Left lung (tissue), 14 donors: ENCODE measurements around the gene KRTAP29-1. TPM values are rescaled to one million over a fixed set of nuclear protein-coding genes. Genes with fewer than 3 reads are reported as not detected.
"Not testable (repeated sequence)": the region's sequence is repeated elsewhere in the genome, so short reads cannot be mapped to it uniquely, and the experiment has no call there.

ENCODE experiments used
- ATAC-seq: fragments of 200-7000 bp; cut with Tn5 transposase; one replicate; pipeline ENCODE4 v1.9.1; 2020; ENCODE audit warnings: moderate library complexity
- DNase-seq, 4 donors: peaks; one replicate each; pipeline ENCODE4 v3.0.0-alpha.2; 2013 to 2020
- H3K27ac ChIP-seq, 2 donors: fragments of 200-600 bp; sonication (generic) in 1 of 2; one replicate each; pipeline versions ENCODE4 v1.5.0 to v1.8.0; 2020 to 2021
- H3K27me3 ChIP-seq, 2 donors: fragments of 200-600 bp; sonication (generic) in 1 of 2; one replicate each; pipeline versions ENCODE4 v1.5.0 to v1.8.0; 2020 to 2021
- H3K36me3 ChIP-seq, 2 donors: fragments of 200-600 bp; sonication (generic) in 1 of 2; one replicate each; pipeline versions ENCODE4 v1.5.0 to v1.8.0; 2020 to 2021
- H3K4me1 ChIP-seq, 2 donors: fragments of 200-600 bp; one replicate each; pipeline ENCODE4 v1.8.0; 2021
- H3K4me3 ChIP-seq, 2 donors: fragments of 200-600 bp; sonication (generic) in 1 of 2; one replicate each; pipeline versions ENCODE4 v1.5.0 to v1.8.0; 2020 to 2021; ENCODE audit warnings: mild to moderate bottlenecking in 1 of 2
- H3K9me3 ChIP-seq, 2 donors: fragments of 200-600 bp; sonication (generic) in 1 of 2; one replicate each; pipeline versions ENCODE4 v1.5.0 to v1.8.0; 2020 to 2021
- intact Hi-C, 2 donors: fragments of 100-400 bp; cut with DNase I; formaldehyde crosslinking; loops; one replicate each; pipeline versions ENCODE4 v1.11.2 to v1.14.2; 2022
- long read RNA-seq, 12 donors: library from polyadenylated mRNA in 2 of 12; unstranded in 2 of 12; transcript quantifications; one replicate each; pipeline ENCODE4 v2.0.0 and lab custom pipeline, GENCODE V29; 2019 to 2026
- polyA plus RNA-seq, 6 donors: library from polyadenylated mRNA; unstranded; fragments of 120-200 nt; gene quantifications; one replicate each; pipeline ENCODE4 v1.2.1, GENCODE V29; 2013; ENCODE audit not compliant: insufficient read length in 6 of 6
- total RNA-seq, 2 donors: library from RNA; stranded (reverse); fragmentation: NEBNext Ultra II Directional; extraction: Animal tissue kit (Norgen Biotek cat#: 25700); gene quantifications; one replicate each; pipeline ENCODE4 v1.2.1, GENCODE V29; 2021
- TF ChIP-seq, protein P1 (sequence below), 2 donors: fragments of 200-600 bp; sonication (generic) in 1 of 2; IDR thresholded peaks; one replicate each; pipeline versions ENCODE4 v1.5.0 to v1.8.0; 2021; ENCODE audit warnings: antibody characterized with exemption in 2 of 2
- donor health status: DM: no; HTN: yes; CAD: no.
- donor health status: DM: no; HTN: no; CAD: no.

Gene KRTAP29-1, protein sequence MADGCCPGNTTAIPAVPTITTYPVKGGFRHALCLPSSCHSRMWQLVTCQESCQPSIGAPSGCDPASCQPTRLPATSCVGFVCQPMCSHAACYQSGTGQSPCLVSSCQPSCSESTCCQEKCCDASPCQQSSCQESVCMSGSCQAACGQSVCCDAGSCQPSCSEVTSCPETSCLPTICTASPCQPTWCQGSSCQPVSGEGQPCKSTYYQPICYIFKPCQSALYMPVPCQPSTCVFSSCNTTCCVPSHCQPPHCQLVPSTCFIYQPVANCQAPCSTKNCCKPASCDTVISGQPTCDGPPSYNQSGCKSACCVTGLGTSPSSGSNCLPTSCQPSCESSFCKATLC
- total RNA-seq (not detected), polyA plus RNA-seq (not detected)
- long read RNA-seq, donor 1: 0 reads
- long read RNA-seq, donor 2: 0 reads
- long read RNA-seq, donor 3: 0 reads
- long read RNA-seq, donor 4: 0 reads
- long read RNA-seq, donor 5: 0 reads
- long read RNA-seq, donor 6: 0 reads
- long read RNA-seq, donor 7: 0 reads
- long read RNA-seq, donor 8: 0 reads
- long read RNA-seq, donor 9: 0 reads
- long read RNA-seq, donor 10: 0 reads
- long read RNA-seq, donor 11: 0 reads
- long read RNA-seq, donor 12: 0 reads

DNA sequence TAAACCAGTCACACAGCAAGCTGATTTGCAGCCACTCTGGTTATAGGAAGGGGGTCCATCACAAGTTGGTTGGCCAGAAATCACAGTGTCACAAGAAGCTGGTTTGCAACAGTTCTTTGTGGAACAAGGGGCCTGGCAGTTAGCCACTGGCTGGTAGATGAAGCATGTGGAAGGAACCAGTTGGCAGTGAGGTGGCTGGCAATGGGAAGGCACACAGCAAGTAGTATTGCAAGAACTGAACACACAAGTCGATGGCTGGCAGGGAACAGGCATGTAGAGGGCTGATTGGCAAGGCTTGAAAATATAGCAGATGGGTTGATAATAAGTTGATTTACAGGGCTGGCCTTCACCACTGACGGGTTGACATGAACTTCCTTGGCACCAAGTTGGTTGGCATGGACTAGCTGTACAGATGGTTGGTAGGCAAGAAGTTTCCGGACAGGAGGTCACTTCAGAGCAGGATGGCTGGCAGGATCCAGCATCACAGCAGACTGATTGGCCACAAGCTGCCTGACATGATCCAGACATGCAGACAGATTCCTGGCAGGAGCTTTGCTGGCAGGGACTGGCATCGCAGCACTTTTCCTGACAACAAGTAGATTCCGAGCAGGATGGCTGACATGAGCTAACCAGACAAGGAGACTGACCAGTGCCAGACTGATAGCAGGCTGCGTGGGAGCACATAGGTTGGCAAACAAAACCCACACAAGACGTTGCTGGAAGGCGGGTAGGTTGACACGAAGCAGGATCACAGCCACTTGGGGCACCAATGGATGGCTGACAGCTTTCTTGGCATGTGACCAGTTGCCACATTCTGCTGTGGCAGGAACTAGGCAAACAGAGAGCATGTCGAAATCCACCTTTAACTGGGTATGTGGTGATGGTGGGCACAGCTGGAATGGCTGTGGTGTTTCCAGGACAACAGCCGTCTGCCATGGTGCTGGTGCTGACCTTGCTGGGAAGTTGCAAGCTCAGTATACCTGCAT lies at the start of gene KRTAP29-1:
Gene KRTAP29-1 (minus strand): TSS at position 936 of the 986 bp plus-strand sequence. CDS start 0 bp downstream, at position 936.
- intact Hi-C loops: no loop called here
- TF ChIP-seq, protein P1, sequence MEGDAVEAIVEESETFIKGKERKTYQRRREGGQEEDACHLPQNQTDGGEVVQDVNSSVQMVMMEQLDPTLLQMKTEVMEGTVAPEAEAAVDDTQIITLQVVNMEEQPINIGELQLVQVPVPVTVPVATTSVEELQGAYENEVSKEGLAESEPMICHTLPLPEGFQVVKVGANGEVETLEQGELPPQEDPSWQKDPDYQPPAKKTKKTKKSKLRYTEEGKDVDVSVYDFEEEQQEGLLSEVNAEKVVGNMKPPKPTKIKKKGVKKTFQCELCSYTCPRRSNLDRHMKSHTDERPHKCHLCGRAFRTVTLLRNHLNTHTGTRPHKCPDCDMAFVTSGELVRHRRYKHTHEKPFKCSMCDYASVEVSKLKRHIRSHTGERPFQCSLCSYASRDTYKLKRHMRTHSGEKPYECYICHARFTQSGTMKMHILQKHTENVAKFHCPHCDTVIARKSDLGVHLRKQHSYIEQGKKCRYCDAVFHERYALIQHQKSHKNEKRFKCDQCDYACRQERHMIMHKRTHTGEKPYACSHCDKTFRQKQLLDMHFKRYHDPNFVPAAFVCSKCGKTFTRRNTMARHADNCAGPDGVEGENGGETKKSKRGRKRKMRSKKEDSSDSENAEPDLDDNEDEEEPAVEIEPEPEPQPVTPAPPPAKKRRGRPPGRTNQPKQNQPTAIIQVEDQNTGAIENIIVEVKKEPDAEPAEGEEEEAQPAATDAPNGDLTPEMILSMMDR (IDR thresholded peaks at IDR 0.05): no peak
- ATAC-seq: no peak

DNA sequence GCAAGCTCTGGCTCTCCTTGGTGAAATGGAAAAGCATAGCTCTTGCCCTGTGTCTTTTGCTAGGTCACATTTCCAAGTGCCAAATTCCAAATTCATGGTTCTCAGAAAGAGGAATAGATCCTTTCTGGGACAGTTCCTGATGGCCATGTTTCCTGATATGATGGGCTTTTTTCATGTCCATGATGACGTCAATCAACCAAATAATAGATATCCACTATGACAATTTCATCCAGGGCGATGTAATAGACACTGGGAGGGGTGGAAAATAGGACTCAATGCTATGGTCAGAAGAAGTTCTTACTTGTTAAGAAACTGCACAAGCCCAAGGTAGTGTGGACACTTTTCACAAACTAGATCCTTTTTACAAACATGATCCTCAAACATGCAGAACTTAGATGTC lies 48.5 kb upstream of the KRTAP29-1 start:
- TF ChIP-seq, protein P1 (IDR thresholded peaks at IDR 0.05): no peak
- DNase-seq (no peak), ATAC-seq (no peak)
- Histone ChIP-seq H3K9me3 (no peaks in the 10 kb centered on the region), H3K4me1 (no peaks in the 10 kb centered on the region), H3K27ac (no peak overlapping the region), H3K27me3 (no peaks in the 10 kb centered on the region), H3K36me3 (no peaks in the 10 kb centered on the region), H3K4me3 (no peak overlapping the region)
- intact Hi-C loops: no loop called here

More for the DNA sequence above, at the start of gene KRTAP29-1:
- no peak within 1 kb of the TSS for H3K27ac ChIP-seq
- peaks cover 0 to 6% of the 10 kb centered on the region in 2 donors for H3K27me3 ChIP-seq
- H3K36me3 ChIP-seq: no peaks in the 10 kb centered on the region
- no peaks in the 10 kb centered on the region for H3K9me3 ChIP-seq
- no peak within 1 kb of the TSS for H3K4me3 ChIP-seq
- H3K4me1 ChIP-seq: no peaks in the 10 kb centered on the region
- DNase-seq: no peak

DNA sequence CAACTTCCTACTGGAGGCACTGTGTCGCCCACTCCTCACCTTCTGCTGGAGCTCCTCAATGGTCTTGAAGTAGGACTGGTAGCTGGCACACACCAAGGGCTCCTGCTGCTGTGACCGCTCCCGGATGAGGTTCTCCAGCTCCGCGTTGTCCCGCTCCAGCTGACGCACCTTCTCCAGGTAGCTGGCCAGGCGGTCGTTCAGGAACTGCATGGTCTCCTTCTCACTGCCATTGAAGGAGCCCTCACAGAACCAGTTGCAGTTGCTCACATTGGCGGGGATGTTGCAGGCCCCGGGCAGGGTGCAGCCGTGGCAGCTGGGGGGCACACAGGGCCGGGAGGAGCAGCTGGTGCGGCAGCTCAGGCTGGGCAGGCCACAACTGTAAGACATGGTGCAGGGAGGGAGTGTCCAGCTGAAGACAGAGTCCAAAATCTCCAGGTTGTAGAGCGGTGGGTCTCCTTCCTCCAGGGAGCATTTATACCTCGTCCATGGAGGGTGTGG lies 47.8 kb upstream of the KRTAP29-1 start, which contains the start of gene KRT33A:
Gene KRT33A (minus strand): TSS at position 448 of the 498 bp plus-strand sequence. CDS start 61 bp downstream, at position 387.
- H3K27me3 ChIP-seq, H3K4me3 ChIP-seq, ATAC-seq, H3K36me3 ChIP-seq, intact Hi-C loops, H3K9me3 ChIP-seq, DNase-seq, H3K27ac ChIP-seq, H3K4me1 ChIP-seq: not testable (repeated sequence)

DNA sequence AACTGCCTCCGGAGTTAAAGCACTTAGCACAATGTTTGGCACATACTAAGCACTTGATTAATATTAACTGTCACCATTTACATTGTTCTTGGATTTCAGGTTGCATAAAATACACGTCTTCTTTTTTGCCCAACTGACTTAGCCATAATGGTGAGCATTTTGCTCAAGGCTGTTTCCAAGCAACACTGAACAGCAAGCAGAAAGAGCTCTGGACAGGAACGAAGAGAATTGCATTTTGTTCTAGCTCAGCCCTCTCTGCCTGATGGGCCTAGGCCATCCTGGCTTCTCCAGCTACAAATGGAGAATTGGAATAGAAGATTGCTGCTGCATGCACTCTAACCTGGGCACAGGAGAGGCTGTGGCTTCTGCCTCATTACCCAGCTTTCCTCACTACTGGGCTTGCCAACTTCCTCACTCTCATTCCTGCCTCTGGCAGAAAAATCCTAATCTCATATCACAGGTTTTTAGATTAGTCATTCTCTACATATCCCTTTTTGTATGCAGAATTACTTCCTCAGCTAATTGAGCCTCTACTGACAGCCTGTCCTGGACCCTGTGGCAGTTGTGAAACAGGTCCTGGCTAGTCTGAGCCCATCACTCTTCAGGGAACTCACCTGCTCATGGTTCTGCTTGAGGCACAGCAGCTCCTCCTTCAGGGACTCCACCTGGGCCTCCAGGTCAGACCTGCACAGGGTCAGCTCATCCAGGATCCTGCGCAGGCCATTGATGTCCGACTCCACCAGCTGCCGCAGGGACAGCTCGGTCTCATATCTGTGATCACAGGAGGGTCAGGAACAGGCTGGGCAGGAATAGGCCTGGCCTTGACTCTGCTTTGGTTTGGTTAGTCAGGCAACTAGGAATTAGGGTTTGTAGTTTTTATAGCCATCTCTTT lies 45.5 kb upstream of the KRTAP29-1 start:
- TF ChIP-seq, protein P1 (IDR thresholded peaks at IDR 0.05): no peak
- Histone ChIP-seq H3K9me3 (no peaks in the 10 kb centered on the region), H3K4me1 (no peaks in the 10 kb centered on the region), H3K4me3 (no peak overlapping the region), H3K27ac (no peak overlapping the region), H3K27me3 (no peaks in the 10 kb centered on the region), H3K36me3 (no peaks in the 10 kb centered on the region)
- ATAC-seq (no peak), DNase-seq (no peak)
- intact Hi-C loops: no loop called here

DNA sequence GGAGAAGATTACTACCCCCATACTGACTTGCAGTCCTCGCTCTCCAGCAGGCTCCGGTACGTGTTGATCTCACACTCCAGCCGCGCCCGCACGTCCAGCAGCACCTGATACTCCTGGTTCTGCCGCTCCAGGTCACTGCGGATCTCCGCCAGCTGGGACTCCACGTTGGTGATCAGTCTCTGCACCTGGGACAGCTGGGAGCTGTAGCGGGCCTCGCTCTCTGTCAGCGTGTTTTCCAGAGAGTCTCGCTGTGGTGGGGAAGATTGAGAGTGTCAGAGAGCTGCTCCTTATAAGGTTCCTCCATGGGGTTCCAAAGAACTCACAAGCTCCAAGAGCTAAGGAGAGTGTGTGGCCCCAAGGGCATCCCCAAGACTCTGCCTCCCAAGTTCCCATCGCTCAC lies 43.8 kb upstream of the KRTAP29-1 start:
- ATAC-seq, intact Hi-C loops, H3K4me1 ChIP-seq: not testable (repeated sequence)

More for the DNA sequence above, 43.8 kb upstream of the KRTAP29-1 start:
- not testable (repeated sequence) for H3K36me3 ChIP-seq, DNase-seq, H3K9me3 ChIP-seq, H3K27ac ChIP-seq, H3K4me3 ChIP-seq, H3K27me3 ChIP-seq
